Sigmoid colon (tissue), 7 donors: Measurements from ENCODE around the gene LRRC3. TPM values are rescaled to one million over a fixed set of nuclear protein-coding genes. Genes with fewer than 3 reads are reported as not detected.

Experiments
- DNase-seq: peaks from one replicate; pipeline ENCODE4 v3.0.0-alpha.2; 2019
- H3K27ac ChIP-seq, 4 donors: fragments of 200-600 bp; sonication (generic); one replicate each; pipeline ENCODE4 v1.5.1; 2016 to 2019; ENCODE audit warnings: mild to moderate bottlenecking in 1 of 4
- H3K27me3 ChIP-seq, 3 donors: fragments of 200-600 bp; sonication (generic); one replicate each; pipeline ENCODE4 v1.5.1; 2019; ENCODE audit warnings: mild to moderate bottlenecking in 1 of 3
- H3K36me3 ChIP-seq, 4 donors: fragments of 200-600 bp; sonication (generic); one replicate each; pipeline ENCODE4 v1.5.1; 2016 to 2019
- H3K4me1 ChIP-seq, 4 donors: fragments of 200-600 bp; sonication (generic); one replicate each; pipeline ENCODE4 v1.5.1; 2017 to 2019
- H3K4me3 ChIP-seq, 4 donors: fragments of 200-600 bp; sonication (generic); one replicate each; pipeline ENCODE4 v1.5.1; 2017 to 2019; ENCODE audit warnings: mild to moderate bottlenecking in 2 of 4, moderate library complexity in 1 of 4
- H3K9me3 ChIP-seq, 4 donors: fragments of 200-600 bp in 3 of 4; sonication (generic) in 3 of 4; one replicate each; pipeline versions ENCODE4 v1.5.1 to v1.6.1; 2013 to 2019
- EP300 ChIP-seq, 4 donors: sonication (generic); formaldehyde crosslinking; IDR thresholded peaks; one replicate each; pipeline ENCODE4 v1.6.1; 2017; ENCODE audit warnings: antibody characterized with exemption in 4 of 4
- POLR2A ChIP-seq, 2 donors: fragments of 450-650 bp; IDR thresholded peaks; one replicate each; pipeline ENCODE4 v1.6.1; 2016; ENCODE audit warnings: antibody characterized with exemption in 2 of 2, mild to moderate bottlenecking in 2 of 2, moderate library complexity in 2 of 2
- POLR2AphosphoS5 ChIP-seq, 4 donors: sonication (generic); formaldehyde crosslinking; IDR thresholded peaks; one replicate each; pipeline ENCODE4 v1.6.1; 2017; ENCODE audit warnings: antibody characterized with exemption in 4 of 4
- WGBS, 2 donors: extraction: QIAGEN DNeasy Blood & Tissue Kit; methylation state at CpG; one replicate each; pipeline ENCODE4 v1.1.7; 2013; 5-methylcytosine and 5-hydroxymethylcytosine counted together
- intact Hi-C: fragments of 100-400 bp; cut with DNase I; formaldehyde crosslinking; loops from one replicate; pipeline ENCODE4 v1.15.1; 2023
- polyA plus RNA-seq, 3 donors: library from polyadenylated mRNA; stranded (reverse); fragments of 200-250 nt; gene quantifications; one replicate each; pipeline ENCODE4 v1.2.3, GENCODE V29; 2013
- total RNA-seq, 4 donors: library from RNA; depleted of rRNA; stranded (reverse); fragments of >200 nt; gene quantifications; one replicate each; pipeline ENCODE4 v1.1.0, GENCODE V29; 2016
- TF ChIP-seq, protein P1 (sequence below), 4 experiments: fragments of 450-650 bp in 3 of 4; fragments of 200-600 bp in 1 of 4; IDR thresholded peaks; one replicate each; pipeline ENCODE4 v1.5.1; 2016 to 2019; ENCODE audit warnings: antibody characterized with exemption in 4 of 4, mild to moderate bottlenecking in 3 of 4, moderate library complexity in 2 of 4
- donor health status: healthy with polysubstance abuse.
- donor health status: Bipolar disorder and iron deficiency.
- donor health status: healthy.

The LRRC3 gene
- total and polyA plus RNA-seq, 7 donors: under 0.01 to 7.1 (median 3.9) TPM

DNA sequence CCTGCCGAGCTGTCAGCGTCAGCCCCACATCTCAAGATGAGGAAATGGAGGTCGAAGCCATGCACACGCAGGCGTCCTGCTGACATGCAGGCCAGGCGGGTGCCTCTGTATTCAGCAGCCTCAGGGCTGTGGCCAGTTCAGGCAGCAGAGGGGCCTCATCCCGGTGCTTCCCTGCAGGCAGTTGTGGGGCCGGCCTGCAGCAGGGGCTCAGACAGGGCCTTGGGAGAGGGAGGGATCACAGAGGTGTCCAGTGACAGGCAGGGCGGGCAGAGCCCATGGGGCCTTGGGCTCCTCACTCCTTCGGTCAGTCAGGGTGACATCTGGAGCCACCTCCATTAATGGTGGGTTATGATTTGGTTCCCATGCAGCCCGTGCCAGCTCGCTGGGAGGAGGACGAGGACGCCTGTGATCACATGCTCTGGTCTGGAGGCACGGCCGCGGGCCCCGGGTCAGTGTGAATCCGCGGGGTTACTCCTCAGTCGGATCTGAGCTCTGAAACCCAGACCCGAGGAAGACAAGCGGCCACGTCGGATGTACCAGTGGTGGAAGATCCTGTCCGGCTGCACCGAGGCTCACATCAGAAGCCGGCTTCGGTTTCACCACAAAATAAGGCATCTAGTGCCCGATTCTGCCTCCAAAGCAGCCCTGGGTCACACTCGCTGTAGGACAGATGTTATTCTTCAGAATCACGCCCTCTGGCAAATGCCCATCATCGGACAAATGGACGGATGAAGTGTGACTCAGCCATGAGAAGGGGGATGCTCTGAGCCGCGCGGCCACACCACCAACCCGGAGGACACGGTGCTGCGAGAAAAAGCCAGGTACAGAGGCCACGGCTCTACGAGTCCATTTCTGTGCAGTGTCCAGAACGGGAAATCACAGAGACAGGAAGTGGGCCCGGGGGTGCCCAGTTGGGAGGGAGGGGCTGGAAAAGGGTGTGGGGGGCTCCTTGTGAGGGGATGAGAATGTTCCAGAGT lies 51.3 kb downstream of the LRRC3 start:
- H3K4me1 ChIP-seq: peaks cover 0 to 9% (median 3%) of the 10 kb centered on the region in 4 donors
- 85 to 88% methylated on average over 44 of the region's 44 CpGs for WGBS, 2 donors

DNA sequence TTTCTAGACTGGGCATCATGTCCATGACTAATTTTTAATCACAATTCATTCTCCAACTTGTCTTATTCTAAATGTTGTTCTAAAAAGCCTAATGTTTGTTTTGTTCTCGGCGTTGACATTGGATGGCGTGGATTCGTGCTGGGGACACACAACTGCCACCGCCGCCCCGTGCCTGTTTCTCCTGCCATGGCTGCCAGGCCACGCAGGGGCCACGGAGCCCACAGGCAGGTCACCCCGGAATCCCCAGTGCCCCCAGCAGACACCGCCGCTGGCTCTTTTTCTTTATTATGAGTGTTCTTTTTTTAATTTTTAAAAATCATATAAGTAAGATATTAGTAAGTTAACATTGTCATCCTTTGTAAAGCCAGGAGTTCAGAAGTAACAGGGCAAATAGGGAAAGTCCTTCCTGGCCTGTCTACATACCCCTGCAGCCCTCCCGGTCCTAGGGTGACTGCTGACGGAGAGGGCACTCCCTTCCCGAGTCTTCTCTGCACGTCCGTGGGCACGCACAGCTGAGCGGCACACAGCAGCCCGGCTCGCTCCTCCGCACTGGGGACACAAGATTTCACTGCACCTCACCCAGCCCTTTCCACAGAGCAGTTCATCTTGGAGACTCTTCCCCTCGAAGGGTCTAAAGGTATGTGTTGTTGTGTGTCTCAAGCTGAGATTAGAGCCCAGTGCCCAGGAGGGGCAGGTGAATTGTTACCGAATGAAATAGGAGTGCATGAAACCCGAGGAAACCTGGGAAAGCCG lies 52.5 kb downstream of the LRRC3 start:
- peaks cover 3 to 46% (median 15%) of the 10 kb centered on the region in 3 donors for H3K27me3 ChIP-seq
- TF ChIP-seq, protein P1, sequence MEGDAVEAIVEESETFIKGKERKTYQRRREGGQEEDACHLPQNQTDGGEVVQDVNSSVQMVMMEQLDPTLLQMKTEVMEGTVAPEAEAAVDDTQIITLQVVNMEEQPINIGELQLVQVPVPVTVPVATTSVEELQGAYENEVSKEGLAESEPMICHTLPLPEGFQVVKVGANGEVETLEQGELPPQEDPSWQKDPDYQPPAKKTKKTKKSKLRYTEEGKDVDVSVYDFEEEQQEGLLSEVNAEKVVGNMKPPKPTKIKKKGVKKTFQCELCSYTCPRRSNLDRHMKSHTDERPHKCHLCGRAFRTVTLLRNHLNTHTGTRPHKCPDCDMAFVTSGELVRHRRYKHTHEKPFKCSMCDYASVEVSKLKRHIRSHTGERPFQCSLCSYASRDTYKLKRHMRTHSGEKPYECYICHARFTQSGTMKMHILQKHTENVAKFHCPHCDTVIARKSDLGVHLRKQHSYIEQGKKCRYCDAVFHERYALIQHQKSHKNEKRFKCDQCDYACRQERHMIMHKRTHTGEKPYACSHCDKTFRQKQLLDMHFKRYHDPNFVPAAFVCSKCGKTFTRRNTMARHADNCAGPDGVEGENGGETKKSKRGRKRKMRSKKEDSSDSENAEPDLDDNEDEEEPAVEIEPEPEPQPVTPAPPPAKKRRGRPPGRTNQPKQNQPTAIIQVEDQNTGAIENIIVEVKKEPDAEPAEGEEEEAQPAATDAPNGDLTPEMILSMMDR (IDR thresholded peaks at IDR 0.05): no peak
- no peak for TF ChIP-seq POLR2A (IDR thresholded peaks at IDR 0.05)
- peaks cover 0 to 9% (median 3%) of the 10 kb centered on the region in 4 donors for H3K4me1 ChIP-seq
- H3K4me3 ChIP-seq: no peak overlapping the region
- 86 to 92% methylated on average over 26 of the region's 26 CpGs for WGBS, 2 donors
- intact Hi-C loops: no loop called here
- no peak for DNase-seq
- H3K27ac ChIP-seq: no peak overlapping the region
- no peaks in the 10 kb centered on the region for H3K36me3 ChIP-seq
- no peaks in the 10 kb centered on the region for H3K9me3 ChIP-seq

More for the DNA sequence above, 51.3 kb downstream of the LRRC3 start:
- DNase-seq: no peak
- H3K9me3 ChIP-seq: no peaks in the 10 kb centered on the region
- intact Hi-C loops: no loop called here
- H3K27me3 ChIP-seq: peaks cover 3 to 52% (median 15%) of the 10 kb centered on the region in 3 donors
- no peaks in the 10 kb centered on the region for H3K36me3 ChIP-seq
- no peak for TF ChIP-seq POLR2AphosphoS5 (IDR thresholded peaks at IDR 0.05)
- TF ChIP-seq, protein P1 (IDR thresholded peaks at IDR 0.05): no peak
- no peak overlapping the region for H3K27ac ChIP-seq
- no peak overlapping the region for H3K4me3 ChIP-seq

- Histone ChIP-seq H3K4me3 (no peak overlapping the region), H3K27ac (no peak overlapping the region), H3K36me3 (no peaks in the 10 kb centered on the region), H3K27me3 (peaks cover 3 to 46% (median 15%) of the 10 kb centered on the region in 3 donors), H3K9me3 (no peaks in the 10 kb centered on the region), H3K4me1 (peaks cover 0 to 9% (median 3%) of the 10 kb centered on the region in 4 donors)
- DNase-seq: no peak
- intact Hi-C loops: no loop called here
- TF ChIP-seq EP300 (IDR thresholded peaks at IDR 0.05) (no peak), POLR2AphosphoS5 (IDR thresholded peaks at IDR 0.05) (no peak), POLR2A (IDR thresholded peaks at IDR 0.05) (no peak)
- TF ChIP-seq, protein P1 (IDR thresholded peaks at IDR 0.05): no peak
- 81 to 90% methylated on average over 9 of the region's 9 CpGs for WGBS, 2 donors
These were observed 53.1 kb downstream of the LRRC3 start for GRCh38 chr21:44508426-44508710.

GRCh38 chr21:44508711-44509445 lies 53.6 kb downstream of the LRRC3 start:
- WGBS, 2 donors: 71 to 89% methylated on average over 30 of the region's 30 CpGs
- no peak for DNase-seq
- Histone ChIP-seq H3K27ac (no peak overlapping the region), H3K4me1 (peaks cover 0 to 9% (median 3%) of the 10 kb centered on the region in 4 donors), H3K27me3 (peaks cover 3 to 46% (median 15%) of the 10 kb centered on the region in 3 donors), H3K4me3 (no peak overlapping the region), H3K9me3 (no peaks in the 10 kb centered on the region), H3K36me3 (no peaks in the 10 kb centered on the region)
- intact Hi-C loops: no loop called here
- no peak for TF ChIP-seq POLR2AphosphoS5 (IDR thresholded peaks at IDR 0.05)
